ENCODE measurements around the gene C1QTNF6.

DNA sequence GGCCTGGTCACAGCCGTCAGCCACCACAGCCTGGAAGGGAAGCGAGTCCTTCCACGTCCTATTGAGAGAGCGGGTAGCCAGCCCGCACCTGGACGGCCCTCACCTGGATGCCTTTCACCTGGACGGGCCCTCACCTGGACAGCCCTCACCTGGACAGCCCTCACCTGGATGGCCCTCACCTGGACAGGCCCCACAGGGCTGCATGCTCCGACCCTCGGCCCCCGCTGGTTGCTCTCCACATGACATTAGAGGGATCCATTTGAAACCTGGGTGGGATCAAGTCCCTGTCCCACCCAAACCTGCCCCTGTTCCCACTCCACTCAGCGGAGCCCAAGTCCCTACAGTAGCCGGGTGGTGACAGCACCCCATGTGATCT lies 3.7 kb downstream of the C1QTNF6 start:
- TF ChIP-seq, protein P1, sequence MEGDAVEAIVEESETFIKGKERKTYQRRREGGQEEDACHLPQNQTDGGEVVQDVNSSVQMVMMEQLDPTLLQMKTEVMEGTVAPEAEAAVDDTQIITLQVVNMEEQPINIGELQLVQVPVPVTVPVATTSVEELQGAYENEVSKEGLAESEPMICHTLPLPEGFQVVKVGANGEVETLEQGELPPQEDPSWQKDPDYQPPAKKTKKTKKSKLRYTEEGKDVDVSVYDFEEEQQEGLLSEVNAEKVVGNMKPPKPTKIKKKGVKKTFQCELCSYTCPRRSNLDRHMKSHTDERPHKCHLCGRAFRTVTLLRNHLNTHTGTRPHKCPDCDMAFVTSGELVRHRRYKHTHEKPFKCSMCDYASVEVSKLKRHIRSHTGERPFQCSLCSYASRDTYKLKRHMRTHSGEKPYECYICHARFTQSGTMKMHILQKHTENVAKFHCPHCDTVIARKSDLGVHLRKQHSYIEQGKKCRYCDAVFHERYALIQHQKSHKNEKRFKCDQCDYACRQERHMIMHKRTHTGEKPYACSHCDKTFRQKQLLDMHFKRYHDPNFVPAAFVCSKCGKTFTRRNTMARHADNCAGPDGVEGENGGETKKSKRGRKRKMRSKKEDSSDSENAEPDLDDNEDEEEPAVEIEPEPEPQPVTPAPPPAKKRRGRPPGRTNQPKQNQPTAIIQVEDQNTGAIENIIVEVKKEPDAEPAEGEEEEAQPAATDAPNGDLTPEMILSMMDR (conservative IDR thresholded peaks at IDR 0.05 in 1 of 2, IDR thresholded peaks at IDR 0.05 in 1 of 2; ENCODE audit: low read depth in 1 of 2, low read length in 2 of 2): no peak
- TF ChIP-seq EZH2 (IDR thresholded peaks at IDR 0.05; ENCODE audit: low read length, missing control alignments): no peak

All from fibroblast of lung (primary cell).